ENCODE results near the gene POU2F3. TPM values are rescaled to one million over a fixed set of nuclear protein-coding genes. Genes with fewer than 3 reads are reported as not detected.

The POU2F3 gene
- total RNA-seq, 1 donor from 2014 or later, result not detected

GRCh38 chr11:120358729-120359128, 118.8 kb downstream of the POU2F3 start:
- Mint-ChIP-seq H3K9me3 (ENCODE audit: low read depth) (no peaks in the 10 kb centered on the region), H3K4me1 (ENCODE audit: low read depth) (peaks cover 40% of the 10 kb centered on the region), H3K36me3 (ENCODE audit: low read depth) (peaks cover 3% of the 10 kb centered on the region), H3K4me3 (ENCODE audit: unreplicated experiment) (no peak overlapping the region), H3K27ac (ENCODE audit: unreplicated experiment) (no peak overlapping the region), H3K27me3 (ENCODE audit: low read depth) (no peaks in the 10 kb centered on the region)
- no peak for DNase-seq (ENCODE audit: low spot score)
- TF ChIP-seq CTCF (IDR thresholded peaks at IDR 0.05), result no peak

- no peak for DNase-seq (ENCODE audit: low spot score)
- no peak overlapping the region for H3K27ac Mint-ChIP-seq (ENCODE audit: unreplicated experiment)
- TF ChIP-seq CTCF (IDR thresholded peaks at IDR 0.05), result no peak
- no peaks in the 10 kb centered on the region for H3K27me3 Mint-ChIP-seq (ENCODE audit: low read depth)
- H3K4me3 Mint-ChIP-seq (ENCODE audit: unreplicated experiment), result no peak overlapping the region
- H3K4me1 Mint-ChIP-seq (ENCODE audit: low read depth), result peaks cover 28% of the 10 kb centered on the region
- H3K9me3 Mint-ChIP-seq (ENCODE audit: low read depth), result no peaks in the 10 kb centered on the region
- H3K36me3 Mint-ChIP-seq (ENCODE audit: low read depth), result no peaks in the 10 kb centered on the region
These were observed 123.5 kb downstream of the POU2F3 start for GRCh38 chr11:120363436-120363835.

GRCh38 chr11:120365512-120365911, 125.6 kb downstream of the POU2F3 start:
- H3K9me3 Mint-ChIP-seq (ENCODE audit: low read depth), result no peaks in the 10 kb centered on the region
- DNase-seq (ENCODE audit: low spot score), result no peak
- no peaks in the 10 kb centered on the region for H3K36me3 Mint-ChIP-seq (ENCODE audit: low read depth)
- TF ChIP-seq CTCF (IDR thresholded peaks at IDR 0.05), result no peak
- H3K27me3 Mint-ChIP-seq (ENCODE audit: low read depth), result no peaks in the 10 kb centered on the region
- H3K27ac Mint-ChIP-seq (ENCODE audit: unreplicated experiment), result no peak overlapping the region
- no peak overlapping the region for H3K4me3 Mint-ChIP-seq (ENCODE audit: unreplicated experiment)
- peaks cover 29% of the 10 kb centered on the region for H3K4me1 Mint-ChIP-seq (ENCODE audit: low read depth)

Other genes with a start within 250 kb of the POU2F3 start
- gene TRIM29, start 102.0 kb upstream of the POU2F3 start, total RNA-seq, result not detected in 3 replicates
- 5.7 to 12.8 TPM (median 6.6 TPM) in 3 replicates for gene OAF, start 29.1 kb upstream of the POU2F3 start, total RNA-seq
- 8.8 to 10.5 TPM (median 9.8 TPM) in 3 replicates for gene TLCD5, start 85.2 kb downstream of the POU2F3 start, total RNA-seq
- gene ARHGEF12, start 96.3 kb downstream of the POU2F3 start, total RNA-seq, result 71.9 to 93.3 TPM (median 74.2 TPM) in 3 replicates